Muscle layer of colon (tissue), 2 donors: Measurements from ENCODE around the gene FAM180A.
"Not testable (repeated sequence)": the region's sequence is repeated elsewhere in the genome, so short reads cannot be mapped to it uniquely, and the experiment has no call there.

Source experiments
- H3K27ac ChIP-seq: one replicate; pipeline ENCODE4 v1.7.0; 2013; ENCODE audit warnings: low read depth, mild to moderate bottlenecking, low read length, moderate library complexity
- H3K27me3 ChIP-seq, 2 donors: one replicate each; pipeline ENCODE4 v1.7.0; 2013; ENCODE audit warnings: low read length in 2 of 2, mild to moderate bottlenecking in 2 of 2; ENCODE audit not compliant: insufficient read depth in 2 of 2, control insufficient read depth in 1 of 2
- H3K36me3 ChIP-seq: one replicate; pipeline ENCODE4 v1.7.0; 2013; ENCODE audit warnings: mild to moderate bottlenecking, low read length; ENCODE audit not compliant: insufficient read depth
- H3K4me1 ChIP-seq: one replicate; pipeline ENCODE4 v1.7.0; 2013; ENCODE audit warnings: mild to moderate bottlenecking, low read length; ENCODE audit not compliant: insufficient read depth
- H3K4me3 ChIP-seq, 2 donors: one replicate each; pipeline ENCODE4 v1.7.0; 2013; ENCODE audit warnings: low read length in 2 of 2, low read depth in 1 of 2, mild to moderate bottlenecking in 1 of 2, moderate library complexity in 1 of 2
- H3K9ac ChIP-seq: one replicate; pipeline ENCODE4 v1.7.0; 2013; ENCODE audit warnings: low read length
- H3K9me3 ChIP-seq: one replicate; pipeline ENCODE4 v1.7.0; 2013; ENCODE audit warnings: mild to moderate bottlenecking, low read length
- donor health status: abdominal sarcoma.
- donor health status: Adenocarcinoma of cecum.

Gene FAM180A

GRCh38 chr7:135710417-135711138 lies 38.0 kb downstream of the FAM180A start:
- Histone ChIP-seq H3K4me3 (no peak overlapping the region), H3K9me3 (no peaks in the 10 kb centered on the region), H3K27me3 (no peaks in the 10 kb centered on the region), H3K4me1 (no peaks in the 10 kb centered on the region), H3K9ac (no peak overlapping the region), H3K36me3 (no peaks in the 10 kb centered on the region), H3K27ac (no peak overlapping the region)

- H3K4me1 ChIP-seq = no peaks in the 10 kb centered on the region
- no peaks in the 10 kb centered on the region for H3K27me3 ChIP-seq
- no peak overlapping the region for H3K9ac ChIP-seq
- H3K9me3 ChIP-seq = no peaks in the 10 kb centered on the region
- no peak overlapping the region for H3K27ac ChIP-seq
- H3K36me3 ChIP-seq = no peaks in the 10 kb centered on the region
- H3K4me3 ChIP-seq = no peak overlapping the region
Measured at GRCh38 chr7:135709508-135709907, 39.1 kb downstream of the FAM180A start.

DNA sequence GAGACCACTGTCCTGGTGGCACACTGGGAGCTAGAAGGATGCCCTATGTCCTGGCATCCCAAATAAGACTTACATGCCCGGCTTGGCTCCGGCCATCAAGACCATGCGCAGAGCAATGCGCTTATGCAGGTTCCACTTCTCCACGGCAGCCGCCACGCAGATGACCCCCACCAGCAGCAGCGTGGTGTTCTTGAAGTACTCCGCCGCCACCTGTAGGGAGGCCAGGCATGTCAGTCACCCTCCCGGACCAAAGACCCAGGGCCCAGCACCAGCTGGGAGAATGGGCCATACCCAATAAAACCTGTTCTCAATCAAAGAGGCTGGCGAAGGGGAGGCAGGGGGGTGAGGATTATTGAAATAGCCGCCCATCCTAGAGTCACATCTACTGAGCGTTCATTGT lies 40.6 kb downstream of the FAM180A start:
- no peak overlapping the region for H3K27ac ChIP-seq
- H3K27me3 ChIP-seq = no peaks in the 10 kb centered on the region
- no peaks in the 10 kb centered on the region for H3K4me1 ChIP-seq
- no peak overlapping the region for H3K9ac ChIP-seq
- no peaks in the 10 kb centered on the region for H3K36me3 ChIP-seq
- H3K9me3 ChIP-seq = no peaks in the 10 kb centered on the region
- H3K4me3 ChIP-seq = no peak overlapping the region

- Histone ChIP-seq H3K4me1 (no peaks in the 10 kb centered on the region), H3K27ac (no peak overlapping the region), H3K4me3 (no peak overlapping the region), H3K36me3 (no peaks in the 10 kb centered on the region), H3K27me3 (no peaks in the 10 kb centered on the region), H3K9ac (no peak overlapping the region), H3K9me3 (no peaks in the 10 kb centered on the region)
Measured at GRCh38 chr7:135707570-135707966, 41.0 kb downstream of the FAM180A start.

DNA sequence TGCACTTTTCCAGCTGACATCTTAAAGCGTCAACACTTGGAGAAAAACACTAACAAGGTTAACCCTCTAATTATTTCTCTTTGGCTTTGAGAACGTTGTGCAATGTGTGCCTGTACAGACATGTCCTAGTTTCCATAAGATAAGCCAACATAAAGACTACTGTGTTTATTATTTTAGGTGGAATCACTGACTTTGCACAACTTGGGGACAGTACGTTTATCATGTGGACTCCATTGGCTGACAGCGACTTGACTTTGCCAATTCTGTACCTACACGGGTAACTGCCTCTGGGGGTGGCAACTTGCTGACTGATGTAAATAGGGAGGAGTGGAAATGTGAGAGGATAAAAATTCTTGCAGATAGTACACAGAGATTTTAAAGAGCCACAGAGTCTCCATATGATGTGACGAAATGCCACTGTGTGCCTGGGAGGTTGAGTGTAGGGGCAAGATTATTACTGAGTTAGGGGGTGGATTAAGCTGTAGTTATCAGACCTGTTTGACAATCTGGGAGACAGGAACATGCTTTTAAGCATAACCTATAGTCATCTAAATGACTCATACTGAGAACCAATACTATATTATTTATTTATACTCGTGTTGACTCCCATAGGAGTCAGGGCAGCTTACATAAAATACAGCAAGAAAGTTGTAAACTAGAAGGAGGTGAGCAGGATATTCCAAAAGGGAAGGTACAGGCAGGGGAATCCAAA lies 41.6 kb downstream of the FAM180A start:
- Histone ChIP-seq H3K4me3 (no peak overlapping the region), H3K9ac (no peak overlapping the region), H3K27ac (no peak overlapping the region), H3K27me3 (no peaks in the 10 kb centered on the region), H3K9me3 (no peaks in the 10 kb centered on the region), H3K36me3 (no peaks in the 10 kb centered on the region), H3K4me1 (no peaks in the 10 kb centered on the region)

DNA sequence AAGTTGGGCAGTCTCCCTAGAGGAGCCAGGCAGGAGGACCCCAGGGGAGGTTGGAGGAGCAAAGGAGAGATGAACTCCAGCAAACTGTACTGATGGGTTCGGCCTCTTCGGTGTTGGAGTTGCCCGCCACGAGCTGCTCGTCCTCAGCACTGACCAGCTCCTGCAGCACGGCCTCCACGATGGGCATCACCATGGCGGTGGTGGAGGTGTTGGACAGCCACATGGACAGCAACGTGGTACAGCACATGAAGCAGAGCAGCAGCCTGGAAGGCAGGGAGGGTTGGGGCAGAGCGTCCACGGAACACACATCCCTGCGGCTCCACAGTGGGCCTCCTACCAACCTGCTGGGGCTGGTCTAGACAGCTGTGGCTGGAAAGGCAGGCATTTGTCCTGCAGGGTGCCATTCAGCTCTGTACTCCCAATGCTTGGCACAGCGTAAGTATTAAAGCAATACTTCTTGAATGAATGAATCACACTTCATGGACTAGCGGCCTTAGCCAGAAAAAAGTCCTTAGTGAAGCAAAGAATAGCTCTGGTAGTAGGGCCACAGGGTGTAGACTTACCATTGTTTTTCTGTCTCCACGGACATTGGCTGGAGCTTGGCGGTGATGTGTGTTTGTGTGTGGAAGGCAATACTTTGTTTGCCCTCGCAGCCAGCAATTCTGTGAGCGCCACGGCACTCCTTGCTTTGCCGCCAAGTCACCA lies 42.4 kb downstream of the FAM180A start:
- Histone ChIP-seq H3K4me3 (no peak overlapping the region), H3K9ac (no peak overlapping the region), H3K9me3 (no peaks in the 10 kb centered on the region), H3K36me3 (no peaks in the 10 kb centered on the region), H3K27ac (no peak overlapping the region), H3K27me3 (no peaks in the 10 kb centered on the region), H3K4me1 (no peaks in the 10 kb centered on the region)

DNA sequence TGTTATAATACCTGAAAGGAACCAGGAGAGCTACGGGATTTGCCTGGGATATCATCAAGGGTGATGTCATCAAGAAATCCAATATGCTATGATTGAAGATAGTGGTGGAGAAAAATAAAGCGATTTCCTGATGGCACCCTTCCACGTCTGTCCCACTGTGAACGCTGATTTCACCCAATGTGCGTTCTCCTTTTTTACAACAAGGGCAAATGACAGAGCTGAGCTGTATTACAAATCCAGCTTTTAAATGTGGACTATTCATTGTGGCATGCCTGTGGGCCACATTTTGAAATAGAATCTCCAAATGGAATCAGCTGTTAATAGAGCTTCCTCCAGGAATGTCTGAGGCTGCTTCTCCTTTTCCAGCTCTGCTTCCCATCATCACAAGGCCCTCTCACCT lies 43.9 kb downstream of the FAM180A start:
- H3K9ac ChIP-seq = no peak overlapping the region
- H3K4me1 ChIP-seq = no peaks in the 10 kb centered on the region
- no peak overlapping the region for H3K4me3 ChIP-seq
- H3K36me3 ChIP-seq = no peaks in the 10 kb centered on the region
- no peaks in the 10 kb centered on the region for H3K27me3 ChIP-seq
- no peaks in the 10 kb centered on the region for H3K9me3 ChIP-seq
- no peak overlapping the region for H3K27ac ChIP-seq

DNA sequence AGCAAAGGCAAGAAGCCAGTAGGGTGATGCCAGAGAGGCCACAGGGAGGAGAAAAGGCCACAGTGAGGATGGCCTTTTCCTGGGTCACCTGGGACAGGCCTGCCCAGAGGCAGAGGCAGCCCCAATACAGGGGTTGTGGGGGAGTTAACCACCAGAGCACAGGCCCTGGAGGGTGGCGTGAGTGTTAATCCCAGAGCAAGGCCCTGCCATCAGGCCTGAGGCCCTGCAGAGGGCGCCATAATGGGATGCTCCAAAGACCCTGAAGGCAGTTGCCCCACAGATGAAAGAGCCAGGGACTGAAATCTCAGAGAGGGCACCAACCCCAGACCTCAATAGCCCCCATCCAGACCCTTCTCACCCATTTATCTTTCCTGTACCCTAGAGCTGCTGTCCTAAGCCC lies 44.5 kb downstream of the FAM180A start:
- Histone ChIP-seq H3K9me3 (no peaks in the 10 kb centered on the region), H3K36me3 (no peaks in the 10 kb centered on the region), H3K9ac (no peak overlapping the region), H3K4me3 (no peak overlapping the region), H3K27me3 (no peaks in the 10 kb centered on the region), H3K4me1 (no peaks in the 10 kb centered on the region), H3K27ac (no peak overlapping the region)

- no peak overlapping the region for H3K27ac ChIP-seq
- no peaks in the 10 kb centered on the region for H3K9me3 ChIP-seq
- peaks cover 14% of the 10 kb centered on the region for H3K36me3 ChIP-seq
- H3K27me3 ChIP-seq = no peaks in the 10 kb centered on the region
- no peak overlapping the region for H3K9ac ChIP-seq
- H3K4me3 ChIP-seq = no peak overlapping the region
- no peaks in the 10 kb centered on the region for H3K4me1 ChIP-seq
Measured at GRCh38 chr7:135697276-135698049, 51.1 kb downstream of the FAM180A start.

DNA sequence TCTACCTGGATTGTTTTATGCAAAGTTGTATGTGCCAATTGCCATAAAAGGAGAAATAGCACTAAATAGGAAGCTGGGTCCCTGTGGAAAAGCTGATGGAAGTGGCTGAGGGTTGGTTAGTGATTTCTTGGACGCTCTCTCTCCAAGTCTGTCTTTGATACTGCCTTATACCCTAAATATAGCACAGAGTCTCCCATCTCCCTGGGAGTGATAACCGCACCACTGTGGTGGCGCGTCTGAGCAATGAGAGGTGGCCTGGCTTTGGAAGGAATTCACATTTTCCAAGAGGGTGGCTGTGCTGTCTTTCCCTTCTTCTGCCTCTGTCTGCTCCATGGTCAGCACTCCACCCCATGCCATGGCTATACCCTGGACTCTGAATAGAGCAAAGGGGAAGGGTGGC lies 55.1 kb downstream of the FAM180A start:
- H3K27ac ChIP-seq = no peak overlapping the region

DNA sequence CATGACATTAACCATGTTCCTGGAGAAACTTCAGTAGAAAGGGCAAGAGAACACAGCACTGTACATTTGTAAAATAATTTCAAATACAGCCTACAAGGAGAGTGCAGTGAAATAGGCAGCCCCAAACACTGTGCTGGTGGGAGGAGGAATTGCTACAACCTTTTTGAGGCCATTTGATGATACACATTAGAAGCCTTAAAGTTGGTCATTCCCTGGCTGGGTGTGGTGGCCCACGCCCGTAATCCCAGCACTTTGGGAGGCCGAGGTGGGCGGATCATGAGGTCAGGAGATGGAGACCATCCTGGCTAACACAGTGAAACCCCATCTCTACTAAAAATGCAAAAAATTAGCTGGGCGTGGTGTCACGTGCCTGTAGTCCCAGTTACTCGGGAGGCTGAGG lies 56.0 kb downstream of the FAM180A start:
- H3K27ac ChIP-seq, H3K9me3 ChIP-seq, H3K4me3 ChIP-seq, H3K9ac ChIP-seq, H3K27me3 ChIP-seq, H3K4me1 ChIP-seq: not testable (repeated sequence)
- H3K36me3 ChIP-seq = peaks cover 19% of the 10 kb centered on the region

More for the DNA sequence above, 55.1 kb downstream of the FAM180A start:
- Histone ChIP-seq H3K9me3 (no peaks in the 10 kb centered on the region), H3K4me1 (no peaks in the 10 kb centered on the region), H3K27me3 (no peaks in the 10 kb centered on the region), H3K9ac (no peak overlapping the region), H3K36me3 (peaks cover 19% of the 10 kb centered on the region), H3K4me3 (no peak overlapping the region)
